Adrenal gland (tissue), 19 donors: ENCODE data around the gene ATP6V1G1. TPM values are rescaled to one million over a fixed set of nuclear protein-coding genes. Genes with fewer than 3 reads are reported as not detected.

Experiments
- DNase-seq, 7 donors: peaks; one replicate each; pipeline ENCODE4 v3.0.0-alpha.2; 2019 to 2020
- H3K27ac ChIP-seq, 5 donors: fragments of 200-600 bp; sonication (generic) in 4 of 5; 1 replicate in 3 of 5; 2 replicates in 2 of 5; pipeline versions ENCODE4 v1.5.1 to v1.8.0; 2016 to 2020; ENCODE audit warnings: mild to moderate bottlenecking in 1 of 5
- H3K27me3 ChIP-seq: fragments of 200-600 bp; 2 replicates; pipeline ENCODE4 v1.8.0; 2021
- H3K36me3 ChIP-seq, 2 donors: fragments of 200-600 bp; replicated peaks in 1 of 2; 1 replicate in 1 of 2; 2 replicates in 1 of 2; pipeline versions ENCODE4 v1.5.1 to v1.8.0; 2018 to 2022
- H3K4me1 ChIP-seq, 2 donors: fragments of 200-600 bp; replicated peaks in 1 of 2; 1 replicate in 1 of 2; 2 replicates in 1 of 2; pipeline versions ENCODE4 v1.5.1 to v1.8.0; 2018 to 2021
- H3K4me3 ChIP-seq, 4 donors: fragments of 200-600 bp; sonication (generic) in 3 of 4; one replicate each; pipeline ENCODE4 v1.5.1; 2016 to 2018
- H3K9me3 ChIP-seq, 3 donors: fragments of 200-600 bp; sonication (generic) in 1 of 3; replicated peaks in 1 of 3; 1 replicate in 2 of 3; 2 replicates in 1 of 3; pipeline versions ENCODE4 v1.5.1 to v1.8.0; 2016 to 2021
- POLR2A ChIP-seq, 2 donors: fragments of 450-650 bp; IDR thresholded peaks; one replicate each; pipeline ENCODE4 v1.6.1; 2017; ENCODE audit warnings: antibody characterized with exemption in 2 of 2, mild to moderate bottlenecking in 2 of 2, moderate library complexity in 1 of 2
- WGBS, 4 donors: extraction: QIAGEN DNeasy Blood & Tissue Kit in 2 of 4; methylation state at CpG; one replicate each; pipeline versions ENCODE4 v1.1.5 to v1.1.7; 2013 to 2017; 5-methylcytosine and 5-hydroxymethylcytosine counted together
- intact Hi-C, 2 donors: fragments of 100-400 bp; cut with DNase I; formaldehyde crosslinking; loops; one replicate each; pipeline versions ENCODE4 v1.14.1 to v1.15.0; 2022 to 2023
- long read RNA-seq, 10 donors: library from polyadenylated mRNA in 3 of 10; unstranded in 2 of 10; stranded (forward) in 1 of 10; transcript quantifications; one replicate each; pipeline ENCODE4 v2.0.0 and lab custom pipeline, GENCODE V29; 2021 to 2026
- polyA plus RNA-seq, 3 donors: library from polyadenylated mRNA; stranded (reverse); fragments of 200-250 nt in 2 of 3; fragments of 350-450 nt in 1 of 3; fragmentation: Illumina TruSeq in 1 of 3; extraction: RNeasy Lipid Tissue Mini Kit (QIAGEN cat#74804) in 1 of 3; gene quantifications; one replicate each; pipeline ENCODE4 v1.2.3, GENCODE V29; 2013 to 2014
- total RNA-seq, 9 donors: library from RNA; depleted of rRNA in 4 of 9; stranded (reverse); fragments of >200 nt in 4 of 9; fragments of 120-200 nt in 1 of 9; fragmentation: NEBNext Ultra II Directional in 1 of 9; extraction: Animal tissue kit (Norgen Biotek cat#: 25700) in 1 of 9; gene quantifications; one replicate each; pipeline versions ENCODE4 v1.1.0 to v1.2.4, GENCODE V29; 2013 to 2023
- TF ChIP-seq, protein P1 (sequence below), 6 experiments: fragments of 450-650 bp in 4 of 6; fragments of 200-600 bp in 2 of 6; sonication (generic) in 1 of 6; IDR thresholded peaks; 1 replicate in 5 of 6; 2 replicates in 1 of 6; pipeline versions ENCODE4 v1.5.1 to v1.8.0; 2016 to 2021; ENCODE audit warnings: antibody characterized with exemption in 6 of 6, mild to moderate bottlenecking in 2 of 6, moderate library complexity in 1 of 6
- donor health status: healthy with polysubstance abuse.
- donor health status: Bipolar disorder and iron deficiency.
- donor health status: DM: yes; HTN: yes; CAD: no.
- donor health status: DM: no; HTN: no; CAD: no.
- donor health status: DM: no; HTN: no; CAD: no.
- donor health status: DM: yes; HTN: yes; CAD: no.

ATP6V1G1 gene, protein sequence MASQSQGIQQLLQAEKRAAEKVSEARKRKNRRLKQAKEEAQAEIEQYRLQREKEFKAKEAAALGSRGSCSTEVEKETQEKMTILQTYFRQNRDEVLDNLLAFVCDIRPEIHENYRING
- total RNA-seq (100 to 1,000 TPM; 109 to 375 (median 174) TPM), polyA plus RNA-seq (100 to 1,000 TPM; 174 to 303 (median 193) TPM)
- long read RNA-seq, donor 1, transcript ATP6V1G1-201 (3 exons, 1,080 nt) = major isoform, 415 of 423 reads
- long read RNA-seq, donor 1, partial matches to known transcripts = 8 of 423 reads
- long read RNA-seq, donor 1, other reads (novel, unspliced or antisense) = 0 of 423 reads
- long read RNA-seq, donor 2, transcript ATP6V1G1-201 (3 exons, 1,080 nt) = major isoform, 252 of 295 reads
- long read RNA-seq, donor 2, partial matches to known transcripts = 37 of 295 reads
- long read RNA-seq, donor 2, other reads (novel, unspliced or antisense) = 6 of 295 reads
- long read RNA-seq, donor 3, transcript ATP6V1G1-201 (3 exons, 1,080 nt) = major isoform, 288 of 355 reads
- long read RNA-seq, donor 3, partial matches to known transcripts = 67 of 355 reads
- long read RNA-seq, donor 3, other reads (novel, unspliced or antisense) = 0 of 355 reads
- long read RNA-seq, donor 4, transcript ATP6V1G1-201 (3 exons, 1,080 nt) = major isoform, 257 of 264 reads
- long read RNA-seq, donor 4, partial matches to known transcripts = 2 of 264 reads
- long read RNA-seq, donor 4, other reads (novel, unspliced or antisense) = 5 of 264 reads
- long read RNA-seq, donor 5, transcript ATP6V1G1-201 (3 exons, 1,080 nt) = major isoform, 259 of 261 reads
- long read RNA-seq, donor 5, partial matches to known transcripts = 0 of 261 reads
- long read RNA-seq, donor 5, other reads (novel, unspliced or antisense) = 2 of 261 reads
- long read RNA-seq, donor 6, transcript ATP6V1G1-201 (3 exons, 1,080 nt) = major isoform, 172 of 177 reads
- long read RNA-seq, donor 6, partial matches to known transcripts = 0 of 177 reads
- long read RNA-seq, donor 6, other reads (novel, unspliced or antisense) = 5 of 177 reads
- long read RNA-seq, donor 7, transcript ATP6V1G1-201 (3 exons, 1,080 nt) = major isoform, 167 of 196 reads
- long read RNA-seq, donor 7, partial matches to known transcripts = 29 of 196 reads
- long read RNA-seq, donor 7, other reads (novel, unspliced or antisense) = 0 of 196 reads
- long read RNA-seq, donor 8, transcript ATP6V1G1-201 (3 exons, 1,080 nt) = major isoform, 447 of 466 reads
- long read RNA-seq, donor 8, partial matches to known transcripts = 8 of 466 reads
- long read RNA-seq, donor 8, other reads (novel, unspliced or antisense) = 11 of 466 reads
- long read RNA-seq, donor 9, transcript ATP6V1G1-201 (3 exons, 1,080 nt) = major isoform, 268 of 290 reads
- long read RNA-seq, donor 9, partial matches to known transcripts = 14 of 290 reads
- long read RNA-seq, donor 9, other reads (novel, unspliced or antisense) = 8 of 290 reads
- long read RNA-seq, donor 10, transcript ATP6V1G1-201 (3 exons, 1,080 nt) = major isoform, 167 of 192 reads
- long read RNA-seq, donor 10, partial matches to known transcripts = 25 of 192 reads
- long read RNA-seq, donor 10, other reads (novel, unspliced or antisense) = 0 of 192 reads

DNA sequence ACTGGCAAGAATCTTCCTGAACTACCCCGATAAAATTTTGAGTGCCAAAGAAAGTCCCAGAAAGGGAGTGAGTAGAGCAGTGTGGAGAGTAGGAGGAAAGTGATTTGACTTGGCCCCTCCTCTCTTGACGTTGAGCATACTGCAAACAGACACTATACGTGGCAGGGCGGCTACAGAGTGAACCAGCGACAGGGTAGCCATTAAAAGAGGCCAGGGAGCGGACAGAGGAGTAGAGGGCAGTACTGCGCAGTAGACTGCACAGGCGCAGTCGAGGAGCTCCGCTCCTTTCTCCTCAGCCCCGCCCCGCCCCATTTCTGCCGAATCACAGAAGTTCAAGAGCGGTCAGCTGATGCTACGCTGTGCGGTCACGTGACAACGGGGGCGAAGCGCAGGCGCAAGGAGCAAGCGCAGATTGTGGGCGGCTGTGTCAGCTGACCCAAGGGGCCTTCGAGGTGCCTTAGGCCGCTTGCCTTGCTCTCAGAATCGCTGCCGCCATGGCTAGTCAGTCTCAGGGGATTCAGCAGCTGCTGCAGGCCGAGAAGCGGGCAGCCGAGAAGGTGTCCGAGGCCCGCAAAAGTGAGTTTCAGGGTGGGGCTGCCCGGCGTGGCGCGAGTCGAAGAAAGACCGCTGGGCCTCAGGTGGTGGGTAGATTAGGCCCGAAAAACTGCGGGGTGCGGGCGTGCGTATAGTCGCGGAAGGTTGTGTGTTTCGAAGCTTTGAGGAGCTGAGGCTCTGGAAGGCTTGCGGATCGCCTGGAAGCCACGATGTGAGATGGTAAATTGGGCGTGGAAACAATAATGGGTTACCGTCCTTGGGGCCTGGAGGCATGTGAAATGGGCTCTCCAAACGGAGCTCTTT lies at the start of gene ATP6V1G1:
Gene ATP6V1G1 (plus strand): TSS at position 425 of the 858 bp plus-strand sequence. CDS start 70 bp downstream, at position 495.
- peak within 1 kb of the TSS; percentile 20 to 100 (median 82) for H3K4me3 ChIP-seq
- DNase-seq = peak; percentile 99 to 100 (median 100)
- peaks cover 33 to 41% of the 10 kb centered on the region in 2 donors for H3K4me1 ChIP-seq
- H3K36me3 ChIP-seq = peaks cover 0 to 2% of the 10 kb centered on the region in 2 donors
- H3K27ac ChIP-seq = peak within 1 kb of the TSS; percentile 57 to 98 (median 95)
- no peaks in the 10 kb centered on the region for H3K27me3 ChIP-seq
- TF ChIP-seq, protein P1, sequence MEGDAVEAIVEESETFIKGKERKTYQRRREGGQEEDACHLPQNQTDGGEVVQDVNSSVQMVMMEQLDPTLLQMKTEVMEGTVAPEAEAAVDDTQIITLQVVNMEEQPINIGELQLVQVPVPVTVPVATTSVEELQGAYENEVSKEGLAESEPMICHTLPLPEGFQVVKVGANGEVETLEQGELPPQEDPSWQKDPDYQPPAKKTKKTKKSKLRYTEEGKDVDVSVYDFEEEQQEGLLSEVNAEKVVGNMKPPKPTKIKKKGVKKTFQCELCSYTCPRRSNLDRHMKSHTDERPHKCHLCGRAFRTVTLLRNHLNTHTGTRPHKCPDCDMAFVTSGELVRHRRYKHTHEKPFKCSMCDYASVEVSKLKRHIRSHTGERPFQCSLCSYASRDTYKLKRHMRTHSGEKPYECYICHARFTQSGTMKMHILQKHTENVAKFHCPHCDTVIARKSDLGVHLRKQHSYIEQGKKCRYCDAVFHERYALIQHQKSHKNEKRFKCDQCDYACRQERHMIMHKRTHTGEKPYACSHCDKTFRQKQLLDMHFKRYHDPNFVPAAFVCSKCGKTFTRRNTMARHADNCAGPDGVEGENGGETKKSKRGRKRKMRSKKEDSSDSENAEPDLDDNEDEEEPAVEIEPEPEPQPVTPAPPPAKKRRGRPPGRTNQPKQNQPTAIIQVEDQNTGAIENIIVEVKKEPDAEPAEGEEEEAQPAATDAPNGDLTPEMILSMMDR (IDR thresholded peaks at IDR 0.05) = peak in 1 of 6 experiments; percentile 9
- TF ChIP-seq POLR2A (IDR thresholded peaks at IDR 0.05) = peak; percentile 85 to 97
- no peaks in the 10 kb centered on the region for H3K9me3 ChIP-seq
- intact Hi-C loops = loop anchor here in 1 of 2 donors (10.0 kb wide), 1 partner anchor 63 kb away; no protein-coding TSS in a partner anchor
- 1 to 3% (median 1%) methylated on average over 24 to 52 of the region's 52 CpGs for WGBS, 4 donors

DNA sequence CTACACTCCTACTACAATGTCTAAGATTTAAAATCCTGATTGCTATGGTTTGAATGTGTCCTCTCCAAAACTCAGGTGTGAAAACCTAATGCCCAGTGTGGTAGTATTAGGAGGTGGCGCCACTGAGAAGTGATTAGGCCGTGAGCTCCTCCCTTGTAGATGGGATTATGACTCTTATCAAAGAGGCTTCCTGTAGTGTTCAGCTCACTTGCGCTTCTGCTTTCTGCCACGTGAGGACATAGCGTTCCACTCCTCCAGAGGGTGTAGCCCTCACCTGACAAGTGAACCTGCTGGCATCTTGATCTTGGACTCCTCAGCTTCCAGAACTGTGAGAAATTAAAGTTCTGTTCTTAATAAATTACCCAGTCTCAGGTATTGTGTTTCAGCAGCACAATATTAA lies 49.3 kb upstream of the ATP6V1G1 start:
- WGBS, 4 donors = 50 to 53% (median 52%) methylated on average over 5 of the region's 5 CpGs
- H3K4me3 ChIP-seq = no peak overlapping the region
- H3K9me3 ChIP-seq = no peaks in the 10 kb centered on the region
- no peaks in the 10 kb centered on the region for H3K36me3 ChIP-seq
- no peak for DNase-seq
- intact Hi-C loops = no loop called here
- TF ChIP-seq POLR2A (IDR thresholded peaks at IDR 0.05) = no peak
- TF ChIP-seq, protein P1 (IDR thresholded peaks at IDR 0.05) = no peak
- H3K4me1 ChIP-seq = no peaks in the 10 kb centered on the region
- no peak overlapping the region for H3K27ac ChIP-seq
- H3K27me3 ChIP-seq = no peaks in the 10 kb centered on the region

DNA sequence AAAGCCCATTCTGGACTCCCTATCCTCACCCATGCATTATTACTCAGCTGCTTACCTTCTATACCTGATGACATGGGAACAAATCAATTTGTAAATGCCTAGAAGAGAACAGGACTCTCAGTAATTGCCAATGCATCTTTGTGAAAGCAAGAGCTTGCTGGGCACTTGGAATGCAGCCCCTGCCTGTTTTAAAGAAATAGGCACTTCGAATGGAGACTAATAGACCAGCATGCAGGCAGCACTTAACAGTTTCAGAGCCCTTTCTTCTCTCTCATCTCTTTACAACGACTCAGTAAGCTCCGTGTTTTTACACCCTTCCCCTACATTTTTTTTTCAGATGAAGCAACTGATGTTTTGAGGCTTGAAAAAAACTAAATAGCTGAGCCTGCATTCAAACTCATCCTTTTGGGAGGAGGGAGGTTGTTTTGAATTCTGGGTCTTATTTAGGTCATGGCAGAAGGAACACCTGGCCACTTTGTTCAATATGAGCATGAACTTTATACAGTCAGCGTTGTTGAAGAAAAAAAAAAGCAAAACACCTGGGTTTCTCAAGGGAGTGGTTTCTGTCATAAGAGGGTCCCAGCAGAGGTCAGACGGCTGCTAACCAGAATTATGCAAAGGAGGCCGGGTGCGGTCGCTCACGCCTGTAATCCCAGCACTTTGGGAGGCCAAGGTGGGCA lies 47.7 kb upstream of the ATP6V1G1 start:
- Histone ChIP-seq H3K36me3 (no peaks in the 10 kb centered on the region), H3K4me1 (no peaks in the 10 kb centered on the region), H3K9me3 (no peaks in the 10 kb centered on the region), H3K27me3 (no peaks in the 10 kb centered on the region), H3K4me3 (no peak overlapping the region), H3K27ac (no peak overlapping the region)
- intact Hi-C loops = no loop called here
- TF ChIP-seq, protein P1 (IDR thresholded peaks at IDR 0.05) = no peak
- TF ChIP-seq POLR2A (IDR thresholded peaks at IDR 0.05) = no peak
- DNase-seq = no peak
- WGBS, 4 donors = 65 to 78% (median 76%) methylated on average over 9 of the region's 9 CpGs
